SIG-M5 (cell line): Measurements from ENCODE around the gene STRBP.

Experiments
- DNase-seq: peaks from one replicate; lab custom pipeline; 2025; lab: John Stamatoyannopoulos, UW

The STRBP gene

GRCh38 chr9:123129423-123129822, 139.0 kb downstream of the STRBP start:
- DNase-seq = no peak

GRCh38 chr9:123128591-123128990, 139.8 kb downstream of the STRBP start:
- no peak for DNase-seq

GRCh38 chr9:123127512-123128075, 140.8 kb downstream of the STRBP start:
- no peak for DNase-seq

GRCh38 chr9:123121457-123121856, 146.9 kb downstream of the STRBP start:
- DNase-seq = no peak

GRCh38 chr9:123120953-123121352, 147.4 kb downstream of the STRBP start:
- DNase-seq = no peak

GRCh38 chr9:123120131-123120530, 148.3 kb downstream of the STRBP start:
- no peak for DNase-seq

GRCh38 chr9:123119566-123119965, 148.8 kb downstream of the STRBP start:
- DNase-seq = no peak

- DNase-seq = no peak
These were observed 152.3 kb downstream of the STRBP start for GRCh38 chr9:123116036-123116435.

- no peak for DNase-seq
These were observed 153.1 kb downstream of the STRBP start for GRCh38 chr9:123115146-123115913.

GRCh38 chr9:123113185-123113584, 155.2 kb downstream of the STRBP start:
- DNase-seq = no peak

GRCh38 chr9:123112015-123112975, 156.1 kb downstream of the STRBP start:
- no peak for DNase-seq

GRCh38 chr9:123111427-123112014, 156.9 kb downstream of the STRBP start:
- no peak for DNase-seq

- DNase-seq = no peak
These were observed 158.7 kb downstream of the STRBP start for GRCh38 chr9:123109540-123110279.

GRCh38 chr9:123108976-123109375, 159.4 kb downstream of the STRBP start:
- DNase-seq = no peak

GRCh38 chr9:123107639-123108285, 160.6 kb downstream of the STRBP start:
- DNase-seq = no peak

- no peak for DNase-seq
These were observed 162.9 kb downstream of the STRBP start for GRCh38 chr9:123105490-123105889.

- no peak for DNase-seq
These were observed 163.6 kb downstream of the STRBP start for GRCh38 chr9:123104807-123105206.

GRCh38 chr9:123102375-123103113, 165.8 kb downstream of the STRBP start:
- DNase-seq = no peak

- no peak for DNase-seq
These were observed 168.8 kb downstream of the STRBP start for GRCh38 chr9:123099548-123099947.

- no peak for DNase-seq
These were observed 169.3 kb downstream of the STRBP start for GRCh38 chr9:123099042-123099441.
